ENCODE measurements around the gene PPP4R3A. TPM values are rescaled to one million over a fixed set of nuclear protein-coding genes. Genes with fewer than 3 reads are reported as not detected.

The PPP4R3A gene
- total and polyA plus RNA-seq, 10 of the 15 experiments (the other 5 are each of a cell fraction or from before 2014, with no cell fraction given), result 19.4 to 97.8 (median 62.9) TPM

- Histone ChIP-seq H3K79me2 (ENCODE audit: control insufficient read depth, insufficient read depth, low read length) (peaks cover 83% of the 10 kb centered on the region), H3K36me3 (ENCODE audit: control insufficient read depth in 2 of 2, insufficient read depth in 2 of 2, low read length in 1 of 2) (peaks cover 4 to 20% of the 10 kb centered on the region in 2 experiments; a peak in 2 of 4 replicates), H4K20me1 (ENCODE audit: control insufficient read depth, insufficient read depth) (no peaks in the 10 kb centered on the region), H3K27ac (ENCODE audit: control insufficient read depth, insufficient read depth) (peak overlapping the region; percentile 100), H3K4me2 (ENCODE audit: control insufficient read depth, insufficient read depth) (peak overlapping the region; percentile 92), H3K4me1 (ENCODE audit: control insufficient read depth, insufficient read depth, low read length) (peaks cover 36% of the 10 kb centered on the region), H3K27me3 (replicated peaks in 1 of 2; ENCODE audit: control insufficient read depth in 2 of 2, insufficient read depth in 2 of 2, low read length in 1 of 2) (no peaks in the 10 kb centered on the region), H3K4me3 (peak overlapping the region; percentile 88), H2AFZ (ENCODE audit: control insufficient read depth, low read depth, low read length) (no peak overlapping the region), H3K9me3 (replicated peaks; ENCODE audit: control insufficient read depth, insufficient read depth, low read length) (no peaks in the 10 kb centered on the region), H3K9ac (ENCODE audit: control insufficient read depth, insufficient read depth, low read length) (peak overlapping the region; percentile 97)
- RAD21 ChIA-PET (ENCODE audit: unreplicated experiment), result interaction anchor here (1.7 to 10.0 kb wide), 13 partner anchors 10 to 96 kb away, joined by 5 to 236 read pairs (median 17); no protein-coding TSS in a partner anchor
- CTCF ChIA-PET, result interaction anchor here (1.1 to 19.0 kb wide), 7 partner anchors 13 to 91 kb away, joined by 3 to 242 read pairs (median 69); no protein-coding TSS in a partner anchor
- POLR2A ChIA-PET, result interaction anchor here (0.9 to 9.2 kb wide), 13 partner anchors 12 to 96 kb away, joined by 3 to 140 read pairs (median 8); no protein-coding TSS in a partner anchor
- DNase-seq (ENCODE audit: low read depth, low spot score) (no peak), ATAC-seq (no peak), FAIRE-seq (no peak)
- SMC1A ChIA-PET (ENCODE audit: uncharacterized antibody, unreplicated experiment), result interaction anchor here (0.7 to 15.4 kb wide), 17 partner anchors 8 to 165 kb away, joined by 3 to 210 read pairs (median 10); no protein-coding TSS in a partner anchor
- WGBS (ENCODE audit: insufficient coverage, insufficient replicate concordance, low lambda C conversion rate, missing lambda C conversion rate), result 23% methylated on average over 3 of the region's 3 CpGs
- intact Hi-C loops (cut with micrococcal nuclease; ENCODE audit: unreplicated experiment), result no loop called here
- no TSS peak for BruUV-seq (replicated peaks)
- TF ChIP-seq IKZF2 (IDR thresholded peaks at IDR 0.05) (0 out of 4 replicates have a peak, but pooled peaks of 1 of the 2 experiments have one; percentile 16), ZSCAN29 (IDR thresholded peaks at IDR 0.05) (no peak), IKZF1 (conservative IDR thresholded peaks at IDR 0.05) (0 out of 2 replicates have a peak, but pooled peaks have one; percentile 25), ZNF217 (IDR thresholded peaks at IDR 0.05) (0 out of 2 replicates have a peak, but pooled peaks have one; percentile 0)
- in situ Hi-C loops (cut with MboI), result no loop called here
These were observed 95.7 kb downstream of the PPP4R3A start for GRCh38 chr14:91414475-91414833.

Data from GM12878 (cell line).